Hepatocyte (in vitro differentiated cells): Measurements from ENCODE around the gene CTSC.

Experiments
- EZH2 ChIP-seq: fragments of 200-600 bp; sonication (generic); IDR thresholded peaks from 2 replicates; pipeline ENCODE4 v1.6.1; 2016; ENCODE audit warnings: antibody characterized with exemption, mild to moderate bottlenecking, borderline replicate concordance
- EZH2phosphoT487 ChIP-seq: fragments of 200-600 bp; sonication (generic); IDR thresholded peaks from one replicate; pipeline ENCODE4 v1.6.1; 2018; ENCODE audit warnings: antibody characterized with exemption, mild to moderate bottlenecking, low read depth, moderate library complexity; ENCODE audit not compliant: unreplicated experiment, severe bottlenecking
- TF ChIP-seq, protein P1 (sequence below): fragments of 200-600 bp; sonication (generic); IDR thresholded peaks from 2 replicates; pipeline ENCODE4 v1.5.1; 2016; ENCODE audit warnings: antibody characterized with exemption, mild to moderate bottlenecking; ENCODE audit not compliant: poor library complexity

DNA sequence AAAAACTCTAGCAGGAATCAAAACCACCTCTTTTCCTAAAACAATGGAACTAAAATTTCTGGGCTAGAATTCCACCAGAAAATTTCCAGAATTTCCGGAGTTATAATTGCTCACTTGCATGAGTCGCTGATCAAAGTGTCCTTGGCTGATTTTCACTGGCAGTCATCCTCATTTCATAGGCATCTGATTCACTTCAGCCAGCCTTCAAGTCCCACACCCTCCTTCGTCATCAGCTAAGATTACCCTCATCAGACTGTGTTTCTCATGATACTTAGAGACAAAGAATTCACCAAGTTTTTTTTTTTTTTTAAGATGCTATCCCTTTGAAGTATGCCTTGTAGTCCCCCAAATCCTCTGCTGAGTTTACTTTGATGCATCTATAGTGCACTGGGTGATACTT, 90.8 kb downstream of the CTSC start:
- TF ChIP-seq, protein P1, sequence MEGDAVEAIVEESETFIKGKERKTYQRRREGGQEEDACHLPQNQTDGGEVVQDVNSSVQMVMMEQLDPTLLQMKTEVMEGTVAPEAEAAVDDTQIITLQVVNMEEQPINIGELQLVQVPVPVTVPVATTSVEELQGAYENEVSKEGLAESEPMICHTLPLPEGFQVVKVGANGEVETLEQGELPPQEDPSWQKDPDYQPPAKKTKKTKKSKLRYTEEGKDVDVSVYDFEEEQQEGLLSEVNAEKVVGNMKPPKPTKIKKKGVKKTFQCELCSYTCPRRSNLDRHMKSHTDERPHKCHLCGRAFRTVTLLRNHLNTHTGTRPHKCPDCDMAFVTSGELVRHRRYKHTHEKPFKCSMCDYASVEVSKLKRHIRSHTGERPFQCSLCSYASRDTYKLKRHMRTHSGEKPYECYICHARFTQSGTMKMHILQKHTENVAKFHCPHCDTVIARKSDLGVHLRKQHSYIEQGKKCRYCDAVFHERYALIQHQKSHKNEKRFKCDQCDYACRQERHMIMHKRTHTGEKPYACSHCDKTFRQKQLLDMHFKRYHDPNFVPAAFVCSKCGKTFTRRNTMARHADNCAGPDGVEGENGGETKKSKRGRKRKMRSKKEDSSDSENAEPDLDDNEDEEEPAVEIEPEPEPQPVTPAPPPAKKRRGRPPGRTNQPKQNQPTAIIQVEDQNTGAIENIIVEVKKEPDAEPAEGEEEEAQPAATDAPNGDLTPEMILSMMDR = no peak
- TF ChIP-seq EZH2 = no peak
- TF ChIP-seq EZH2phosphoT487 = no peak
